ENCODE results near the gene MED29. TPM values are rescaled to one million over a fixed set of nuclear protein-coding genes. Genes with fewer than 3 reads are reported as not detected.
A peak's percentile ranks its signal among the peaks of the same experiment; 100 is the strongest.

The MED29 gene
- total RNA-seq, 3 donors from 2014 or later (not counting 1 experiment from before 2014, with no cell fraction given) = 37.5 to 49.1 (median 45.9) TPM

GRCh38 chr19:39399668-39400050, 8.5 kb downstream of the MED29 start:
- WGBS (ENCODE audit: insufficient coverage) = 94% methylated on average over 4 of the region's 4 CpGs
- peaks cover 52 to 65% of the 10 kb centered on the region in 2 donors for H3K4me1 Mint-ChIP-seq
- intact Hi-C loops (cut with micrococcal nuclease) = loop anchor here (5.0 kb wide), 1 partner anchor 83 kb away; the partner anchor contains the start of gene TIMM50
- peaks cover 76% of the 10 kb centered on the region for H3K4me1 ChIP-seq (ENCODE audit: control insufficient read depth, insufficient read depth, low read length)
- peak overlapping the region; percentile 54 for H3K27ac ChIP-seq (ENCODE audit: low read length)
- no peaks in the 10 kb centered on the region for H3K36me3 Mint-ChIP-seq
- TF ChIP-seq, protein P1, sequence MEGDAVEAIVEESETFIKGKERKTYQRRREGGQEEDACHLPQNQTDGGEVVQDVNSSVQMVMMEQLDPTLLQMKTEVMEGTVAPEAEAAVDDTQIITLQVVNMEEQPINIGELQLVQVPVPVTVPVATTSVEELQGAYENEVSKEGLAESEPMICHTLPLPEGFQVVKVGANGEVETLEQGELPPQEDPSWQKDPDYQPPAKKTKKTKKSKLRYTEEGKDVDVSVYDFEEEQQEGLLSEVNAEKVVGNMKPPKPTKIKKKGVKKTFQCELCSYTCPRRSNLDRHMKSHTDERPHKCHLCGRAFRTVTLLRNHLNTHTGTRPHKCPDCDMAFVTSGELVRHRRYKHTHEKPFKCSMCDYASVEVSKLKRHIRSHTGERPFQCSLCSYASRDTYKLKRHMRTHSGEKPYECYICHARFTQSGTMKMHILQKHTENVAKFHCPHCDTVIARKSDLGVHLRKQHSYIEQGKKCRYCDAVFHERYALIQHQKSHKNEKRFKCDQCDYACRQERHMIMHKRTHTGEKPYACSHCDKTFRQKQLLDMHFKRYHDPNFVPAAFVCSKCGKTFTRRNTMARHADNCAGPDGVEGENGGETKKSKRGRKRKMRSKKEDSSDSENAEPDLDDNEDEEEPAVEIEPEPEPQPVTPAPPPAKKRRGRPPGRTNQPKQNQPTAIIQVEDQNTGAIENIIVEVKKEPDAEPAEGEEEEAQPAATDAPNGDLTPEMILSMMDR (IDR thresholded peaks at IDR 0.05) = no peak
- H3K4me3 Mint-ChIP-seq = peak overlapping the region; percentile 25
- H3K27me3 Mint-ChIP-seq (ENCODE audit: low read depth in 2 of 2) = no peaks in the 10 kb centered on the region
- ATAC-seq (no peak), DNase-seq (no peak)
- H3K36me3 ChIP-seq (ENCODE audit: control insufficient read depth, insufficient read depth, low read length) = peaks cover 17% of the 10 kb centered on the region
- no peaks in the 10 kb centered on the region for H3K9me3 ChIP-seq (ENCODE audit: control insufficient read depth, insufficient read depth, low read length)
- no peaks in the 10 kb centered on the region for H3K9me3 Mint-ChIP-seq
- H3K27me3 ChIP-seq (ENCODE audit: control insufficient read depth, insufficient read depth, low read length) = no peaks in the 10 kb centered on the region
- peak overlapping the region; percentile 96 to 97 for H3K27ac Mint-ChIP-seq
- H3K4me3 ChIP-seq (ENCODE audit: low read length) = no peak overlapping the region

DNA sequence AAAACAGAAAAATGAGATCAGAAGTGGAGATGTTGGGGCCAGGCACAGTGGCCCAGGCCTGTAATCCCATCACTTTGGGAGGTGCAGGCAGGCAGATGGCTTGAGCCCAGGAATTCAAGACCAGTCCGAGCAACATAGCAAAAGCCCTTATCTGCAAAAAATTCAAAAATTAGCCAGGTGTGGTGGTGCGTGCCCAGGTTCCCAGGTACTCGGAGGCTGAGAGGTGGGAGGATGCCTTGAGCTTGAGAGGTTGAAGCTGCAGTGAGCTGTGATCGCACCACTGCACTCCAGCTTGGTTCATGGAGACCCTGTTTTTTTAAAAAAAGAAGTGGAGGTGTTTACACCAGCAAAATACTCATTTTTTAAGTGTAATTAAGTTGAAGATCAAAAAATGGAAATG, 8.9 kb downstream of the MED29 start:
- ATAC-seq = no peak
- peaks cover 80% of the 10 kb centered on the region for H3K4me1 ChIP-seq (ENCODE audit: control insufficient read depth, insufficient read depth, low read length)
- TF ChIP-seq, protein P1 (IDR thresholded peaks at IDR 0.05) = no peak
- intact Hi-C loops (cut with micrococcal nuclease) = no loop called here
- no peaks in the 10 kb centered on the region for H3K9me3 ChIP-seq (ENCODE audit: control insufficient read depth, insufficient read depth, low read length)
- peak overlapping the region; percentile 25 for H3K4me3 Mint-ChIP-seq
- 90% methylated on average over 4 of the region's 4 CpGs for WGBS (ENCODE audit: insufficient coverage)
- no peaks in the 10 kb centered on the region for H3K27me3 Mint-ChIP-seq (ENCODE audit: low read depth in 2 of 2)
- H3K27ac ChIP-seq (ENCODE audit: low read length) = peak overlapping the region; percentile 54
- H3K36me3 ChIP-seq (ENCODE audit: control insufficient read depth, insufficient read depth, low read length) = peaks cover 15% of the 10 kb centered on the region
- DNase-seq = no peak
- H3K27ac Mint-ChIP-seq = peak overlapping the region; percentile 96 to 97
- peaks cover 52 to 67% of the 10 kb centered on the region in 2 donors for H3K4me1 Mint-ChIP-seq
- H3K9me3 Mint-ChIP-seq = no peaks in the 10 kb centered on the region
- no peaks in the 10 kb centered on the region for H3K27me3 ChIP-seq (ENCODE audit: control insufficient read depth, insufficient read depth, low read length)
- H3K4me3 ChIP-seq (ENCODE audit: low read length) = no peak overlapping the region
- no peaks in the 10 kb centered on the region for H3K36me3 Mint-ChIP-seq

- Histone ChIP-seq H3K4me1 (ENCODE audit: control insufficient read depth, insufficient read depth, low read length) (peaks cover 90% of the 10 kb centered on the region), H3K36me3 (ENCODE audit: control insufficient read depth, insufficient read depth, low read length) (peaks cover 8% of the 10 kb centered on the region), H3K4me3 (ENCODE audit: low read length) (no peak overlapping the region), H3K27ac (ENCODE audit: low read length) (peak overlapping the region; percentile 95), H3K27me3 (ENCODE audit: control insufficient read depth, insufficient read depth, low read length) (no peaks in the 10 kb centered on the region), H3K9me3 (ENCODE audit: control insufficient read depth, insufficient read depth, low read length) (no peaks in the 10 kb centered on the region)
- TF ChIP-seq, protein P1 (IDR thresholded peaks at IDR 0.05) = no peak
- Mint-ChIP-seq H3K36me3 (no peaks in the 10 kb centered on the region), H3K27me3 (ENCODE audit: low read depth in 2 of 2) (no peaks in the 10 kb centered on the region), H3K4me1 (peaks cover 54 to 73% of the 10 kb centered on the region in 2 donors), H3K27ac (peak overlapping the region; percentile 96 to 97), H3K9me3 (no peaks in the 10 kb centered on the region), H3K4me3 (peak overlapping the region; percentile 94)
- DNase-seq (no peak), ATAC-seq (peak in 1 of 3 donors; percentile 2)
- 5% methylated on average over 4 of the region's 4 CpGs for WGBS (ENCODE audit: insufficient coverage)
- intact Hi-C loops (cut with micrococcal nuclease) = loop anchor here (1.0 kb wide), 1 partner anchor 11 kb away; the partner anchor contains the start of gene PLEKHG2
Observed at GRCh38 chr19:39401070-39401548, 9.9 kb downstream of the MED29 start.
